ENCODE measurements around the gene PLP2.
A peak's percentile ranks its signal among the peaks of the same experiment; 100 is the strongest.

PLP2 gene

DNA sequence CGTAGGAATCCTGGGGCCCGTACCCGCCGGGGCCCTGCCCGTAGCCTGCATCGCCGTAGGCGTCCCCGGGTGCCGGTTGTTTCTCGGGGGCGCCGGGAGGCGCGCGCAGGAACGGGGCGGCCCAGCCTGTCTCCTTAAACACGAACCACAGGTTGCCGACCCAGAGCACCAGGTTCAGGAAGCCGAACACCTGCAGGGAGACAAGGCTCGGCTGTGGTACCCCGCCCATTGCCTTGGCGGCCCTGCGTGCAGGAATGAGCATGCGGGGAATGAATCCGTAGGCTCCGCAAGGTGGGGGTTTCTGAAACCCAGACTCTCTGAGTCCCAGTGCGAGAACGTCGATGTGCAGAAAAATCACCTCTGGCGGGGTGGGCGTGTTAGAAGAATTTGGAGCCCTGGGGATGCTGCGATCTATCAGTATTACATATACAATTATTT lies 19.9 kb downstream of the PLP2 start:
- no peaks in the 10 kb centered on the region for H3K27me3 ChIP-seq (ENCODE audit: control insufficient read depth, low read length)
- H3F3A ChIP-seq (ENCODE audit: control insufficient read depth, insufficient read depth): peaks cover 7% of the 10 kb centered on the region
- H3K4me3 ChIP-seq (ENCODE audit: low read length): peak overlapping the region; percentile 82
- H4K20me1 ChIP-seq (ENCODE audit: control insufficient read depth, insufficient read depth, low read depth, low read length): no peaks in the 10 kb centered on the region
- H3K36me3 ChIP-seq (ENCODE audit: control insufficient read depth, low read length): no peaks in the 10 kb centered on the region
- H3K9me3 ChIP-seq (ENCODE audit: control insufficient read depth, insufficient read depth, low read length): no peaks in the 10 kb centered on the region
- peaks cover 3% of the 10 kb centered on the region for H3K79me2 ChIP-seq (ENCODE audit: control insufficient read depth, low read length)
- H3K4me2 ChIP-seq (ENCODE audit: low read length): peak overlapping the region; percentile 63
- H3K9me2 ChIP-seq (replicated peaks; ENCODE audit: control insufficient read depth, low read length): no peaks in the 10 kb centered on the region
- peak overlapping the region; percentile 61 for H3K27ac ChIP-seq (ENCODE audit: low read depth, low read length)
- peaks cover 35% of the 10 kb centered on the region for H3K4me1 ChIP-seq (ENCODE audit: control insufficient read depth, low read length)
- TF ChIP-seq CTCF (IDR thresholded peaks at IDR 0.05; ENCODE audit: low read depth, low read length, poor library complexity, severe bottlenecking): no peak
- TF ChIP-seq EZH2phosphoT487 (IDR thresholded peaks at IDR 0.05; ENCODE audit: borderline replicate concordance, low read length): no peak

GRCh38 chrX:49192722-49193328 lies 21.1 kb downstream of the PLP2 start:
- peaks cover 30% of the 10 kb centered on the region for H3K4me1 ChIP-seq (ENCODE audit: control insufficient read depth, low read length)
- H3K4me3 ChIP-seq (ENCODE audit: low read length): no peak overlapping the region
- H3K36me3 ChIP-seq (ENCODE audit: control insufficient read depth, low read length): no peaks in the 10 kb centered on the region
- peaks cover 7% of the 10 kb centered on the region for H3F3A ChIP-seq (ENCODE audit: control insufficient read depth, insufficient read depth)
- no peak overlapping the region for H3K27ac ChIP-seq (ENCODE audit: low read depth, low read length)
- H3K4me2 ChIP-seq (ENCODE audit: low read length): peak overlapping the region; percentile 63
- peaks cover 3% of the 10 kb centered on the region for H3K79me2 ChIP-seq (ENCODE audit: control insufficient read depth, low read length)
- peak; percentile 66 for TF ChIP-seq CTCF (IDR thresholded peaks at IDR 0.05; ENCODE audit: low read depth, low read length, poor library complexity, severe bottlenecking)
- no peak for TF ChIP-seq EZH2phosphoT487 (IDR thresholded peaks at IDR 0.05; ENCODE audit: borderline replicate concordance, low read length)
- no peaks in the 10 kb centered on the region for H3K9me3 ChIP-seq (ENCODE audit: control insufficient read depth, insufficient read depth, low read length)
- no peaks in the 10 kb centered on the region for H4K20me1 ChIP-seq (ENCODE audit: control insufficient read depth, insufficient read depth, low read depth, low read length)
- no peaks in the 10 kb centered on the region for H3K9me2 ChIP-seq (replicated peaks; ENCODE audit: control insufficient read depth, low read length)
- H3K27me3 ChIP-seq (ENCODE audit: control insufficient read depth, low read length): no peaks in the 10 kb centered on the region

DNA sequence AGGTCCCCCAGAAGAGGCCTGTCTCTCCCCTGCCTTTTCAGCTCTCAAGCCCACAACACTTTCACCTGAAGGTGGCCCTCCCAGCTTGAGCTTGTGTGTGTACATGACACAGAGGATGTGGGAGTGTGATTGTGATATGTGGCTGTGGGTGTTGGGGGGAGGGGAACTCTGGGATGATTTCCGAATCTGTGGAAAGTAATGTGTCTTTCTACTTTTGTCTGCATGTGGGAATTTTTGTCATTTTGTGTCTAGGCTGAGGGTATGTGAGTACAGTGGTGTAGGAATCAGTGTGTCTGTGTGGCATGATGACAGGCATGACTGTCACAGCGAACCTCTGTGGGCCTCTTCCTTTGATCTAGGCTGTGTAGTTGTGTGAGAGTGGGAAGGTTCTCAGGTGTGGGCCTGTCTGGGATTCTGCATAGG lies 21.9 kb downstream of the PLP2 start:
- no peaks in the 10 kb centered on the region for H3K9me3 ChIP-seq (ENCODE audit: control insufficient read depth, insufficient read depth, low read length)
- H3K27ac ChIP-seq (ENCODE audit: low read depth, low read length): no peak overlapping the region
- H3K9me2 ChIP-seq (replicated peaks; ENCODE audit: control insufficient read depth, low read length): no peaks in the 10 kb centered on the region
- peaks cover 25% of the 10 kb centered on the region for H3K4me1 ChIP-seq (ENCODE audit: control insufficient read depth, low read length)
- H4K20me1 ChIP-seq (ENCODE audit: control insufficient read depth, insufficient read depth, low read depth, low read length): no peaks in the 10 kb centered on the region
- no peaks in the 10 kb centered on the region for H3K36me3 ChIP-seq (ENCODE audit: control insufficient read depth, low read length)
- H3K27me3 ChIP-seq (ENCODE audit: control insufficient read depth, low read length): no peaks in the 10 kb centered on the region
- H3K4me2 ChIP-seq (ENCODE audit: low read length): no peak overlapping the region
- H3K4me3 ChIP-seq (ENCODE audit: low read length): no peak overlapping the region
- H3K79me2 ChIP-seq (ENCODE audit: control insufficient read depth, low read length): peaks cover 3% of the 10 kb centered on the region
- TF ChIP-seq CTCF (IDR thresholded peaks at IDR 0.05; ENCODE audit: low read depth, low read length, poor library complexity, severe bottlenecking) (no peak), EZH2phosphoT487 (IDR thresholded peaks at IDR 0.05; ENCODE audit: borderline replicate concordance, low read length) (no peak)
- peaks cover 7% of the 10 kb centered on the region for H3F3A ChIP-seq (ENCODE audit: control insufficient read depth, insufficient read depth)

Data from DOHH2 (cell line).